ENCODE measurements around the gene SAMD5. TPM values are rescaled to one million over a fixed set of nuclear protein-coding genes. Genes with fewer than 3 reads are reported as not detected.

The SAMD5 gene
- polyA plus RNA-seq, 3 donors from 2014 or later = not detected

DNA sequence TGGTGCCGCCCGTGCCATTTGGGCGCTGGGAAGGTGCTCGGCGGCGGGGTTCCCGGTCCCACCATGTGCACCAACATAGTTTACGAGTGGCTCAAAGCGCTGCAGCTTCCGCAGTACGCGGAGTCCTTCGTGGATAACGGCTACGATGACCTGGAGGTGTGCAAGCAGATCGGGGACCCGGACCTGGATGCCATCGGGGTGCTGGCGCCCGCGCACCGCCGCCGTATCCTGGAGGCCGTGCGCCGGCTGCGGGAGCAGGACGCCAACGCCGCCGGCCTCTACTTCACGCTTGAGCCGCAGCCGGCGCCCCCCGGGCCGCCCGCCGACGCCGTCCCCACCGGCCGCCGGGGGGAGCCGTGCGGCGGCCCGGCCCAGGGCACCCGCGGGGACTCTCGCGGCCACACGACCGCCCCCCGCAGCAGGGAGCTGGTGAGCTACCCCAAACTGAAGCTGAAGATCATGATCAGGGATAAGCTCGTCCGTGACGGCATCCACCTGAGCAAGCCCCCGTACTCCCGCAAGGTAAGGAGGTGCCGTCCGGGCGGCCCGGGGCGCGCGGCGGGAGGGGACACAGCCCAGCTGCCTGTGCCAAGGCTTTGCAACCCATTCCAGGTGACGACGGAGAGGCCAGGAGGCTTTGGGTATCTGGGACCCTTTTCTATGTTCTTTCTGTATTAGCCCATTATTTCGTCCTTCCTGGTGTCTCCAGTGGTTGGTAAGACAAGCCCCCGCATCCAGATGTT, 547 bp downstream of the SAMD5 start:
- H3K9me3 Mint-ChIP-seq = peaks cover 0 to 3% (median 0%) of the 10 kb centered on the region in 6 donors
- H3K36me3 Mint-ChIP-seq = no peaks in the 10 kb centered on the region
- DNase-seq = no peak
- no peaks in the 10 kb centered on the region for H3K4me1 Mint-ChIP-seq
- H3K27me3 Mint-ChIP-seq (ENCODE audit: low read depth in 3 of 3) = peaks cover 12 to 21% (median 15%) of the 10 kb centered on the region in 3 donors
- H3K27ac Mint-ChIP-seq = no peak overlapping the region
- H3K4me3 Mint-ChIP-seq = peak overlapping the region in 2 of 5 donors; percentile 33 to 62

DNA sequence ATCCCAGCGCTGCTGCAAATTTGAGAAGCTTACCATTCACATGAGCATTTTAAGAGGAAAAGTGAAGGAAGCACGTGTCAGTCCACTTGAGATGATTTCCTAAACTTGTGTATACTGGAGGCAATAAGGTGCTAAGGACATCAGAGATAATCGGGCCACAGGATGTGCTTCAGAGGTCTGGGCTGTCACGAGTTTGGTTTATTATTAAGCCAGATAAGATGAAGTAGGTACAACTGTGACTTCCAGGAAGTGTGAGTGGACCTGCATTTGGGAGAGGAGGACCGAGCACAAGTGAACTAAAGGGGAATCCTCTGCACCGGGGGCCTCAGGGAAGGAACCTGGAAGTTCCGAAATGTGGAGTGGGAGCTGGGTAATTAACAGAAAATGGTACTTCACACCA, 1.4 kb downstream of the SAMD5 start:
- no peaks in the 10 kb centered on the region for H3K4me1 Mint-ChIP-seq
- peaks cover 12 to 21% (median 15%) of the 10 kb centered on the region in 3 donors for H3K27me3 Mint-ChIP-seq (ENCODE audit: low read depth in 3 of 3)
- DNase-seq = no peak
- H3K9me3 Mint-ChIP-seq = peaks cover 0 to 3% (median 0%) of the 10 kb centered on the region in 6 donors
- no peak overlapping the region for H3K27ac Mint-ChIP-seq
- H3K36me3 Mint-ChIP-seq = no peaks in the 10 kb centered on the region
- H3K4me3 Mint-ChIP-seq = peak overlapping the region in 1 of 5 donors; percentile 28

DNA sequence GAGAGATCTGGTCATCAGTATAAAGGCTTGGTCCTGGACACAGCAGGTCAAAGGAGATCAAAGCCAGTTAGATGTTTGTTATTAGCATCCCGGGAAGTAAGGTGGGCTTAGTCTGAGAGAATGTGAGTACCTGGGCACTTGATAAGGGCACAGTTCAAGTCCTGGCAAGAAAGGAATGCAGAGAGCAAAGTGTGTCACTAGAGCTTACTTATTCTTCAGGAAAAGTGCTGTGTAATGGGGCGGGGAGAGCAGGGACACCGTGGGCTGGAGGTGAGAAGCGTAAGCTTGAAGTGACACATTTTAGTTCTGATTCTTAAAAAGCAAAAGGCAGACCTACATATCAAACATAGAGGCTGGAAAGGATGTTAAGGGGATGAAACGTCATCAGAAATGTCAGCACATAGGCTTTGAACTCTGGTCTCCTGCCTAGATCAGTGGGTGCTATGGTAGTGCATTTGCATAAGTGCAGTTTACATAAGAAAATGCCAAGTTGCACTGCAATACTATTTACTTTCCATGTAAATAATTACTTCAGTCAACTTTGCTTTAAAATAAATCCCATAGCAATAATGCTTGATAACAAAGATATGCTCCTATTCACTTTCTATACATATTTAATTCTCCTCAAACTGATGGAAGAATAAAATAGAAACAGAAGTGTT, 2.6 kb downstream of the SAMD5 start:
- DNase-seq = no peak
- no peaks in the 10 kb centered on the region for H3K36me3 Mint-ChIP-seq
- H3K27ac Mint-ChIP-seq = no peak overlapping the region
- H3K9me3 Mint-ChIP-seq = peaks cover 0 to 3% (median 0%) of the 10 kb centered on the region in 6 donors
- H3K4me1 Mint-ChIP-seq = no peaks in the 10 kb centered on the region
- H3K4me3 Mint-ChIP-seq = no peak overlapping the region
- peaks cover 14 to 19% (median 16%) of the 10 kb centered on the region in 3 donors for H3K27me3 Mint-ChIP-seq (ENCODE audit: low read depth in 3 of 3)

DNA sequence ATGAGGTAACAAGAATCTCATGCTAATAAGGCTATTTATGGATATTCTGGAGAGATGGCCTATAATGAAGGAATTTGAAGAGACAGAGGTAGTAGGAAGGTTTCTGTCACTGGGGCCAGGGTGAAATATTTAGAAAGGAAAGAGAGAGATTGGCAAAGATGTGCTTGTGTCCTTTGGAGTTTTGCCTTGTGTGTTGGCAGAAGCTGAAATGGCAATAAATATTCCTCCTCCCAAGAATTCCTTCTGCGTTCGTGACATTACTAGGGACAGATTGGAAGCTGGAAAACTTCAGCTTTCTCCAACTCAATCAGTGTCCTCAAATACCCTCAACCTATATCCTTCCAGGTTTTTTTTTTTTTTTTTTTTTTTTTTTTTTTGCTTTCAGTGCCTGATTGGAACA, 6.3 kb downstream of the SAMD5 start:
- H3K4me1 Mint-ChIP-seq = no peaks in the 10 kb centered on the region
- no peaks in the 10 kb centered on the region for H3K36me3 Mint-ChIP-seq
- H3K4me3 Mint-ChIP-seq = no peak overlapping the region
- peaks cover 6 to 11% (median 8%) of the 10 kb centered on the region in 3 donors for H3K27me3 Mint-ChIP-seq (ENCODE audit: low read depth in 3 of 3)
- no peak overlapping the region for H3K27ac Mint-ChIP-seq
- H3K9me3 Mint-ChIP-seq = peaks cover 0 to 2% (median 0%) of the 10 kb centered on the region in 6 donors
- DNase-seq = no peak

DNA sequence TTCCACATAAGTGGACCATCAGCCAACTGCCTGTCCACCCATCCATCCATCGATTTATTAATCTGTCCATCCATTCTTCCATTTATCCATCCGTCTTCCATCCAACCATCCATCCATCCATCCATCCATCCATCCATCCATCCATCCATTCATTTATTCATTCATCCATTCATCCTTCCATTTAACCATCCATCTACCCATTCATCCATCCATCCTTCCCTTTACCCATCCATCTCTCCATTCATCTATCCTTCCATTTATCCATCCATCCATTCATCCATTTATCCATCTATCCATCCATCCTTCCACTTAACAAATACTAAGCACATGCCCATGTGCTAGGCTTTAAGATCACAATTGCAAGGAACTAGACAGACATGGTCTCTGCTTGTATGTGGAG, 6.8 kb downstream of the SAMD5 start:
- H3K4me3 Mint-ChIP-seq = peak overlapping the region in 1 of 5 donors; percentile 0
- H3K4me1 Mint-ChIP-seq = no peaks in the 10 kb centered on the region
- peaks cover 0 to 2% (median 0%) of the 10 kb centered on the region in 6 donors for H3K9me3 Mint-ChIP-seq
- no peaks in the 10 kb centered on the region for H3K36me3 Mint-ChIP-seq
- H3K27me3 Mint-ChIP-seq (ENCODE audit: low read depth in 3 of 3) = peaks cover 3 to 11% (median 5%) of the 10 kb centered on the region in 3 donors
- no peak overlapping the region for H3K27ac Mint-ChIP-seq
- no peak for DNase-seq

DNA sequence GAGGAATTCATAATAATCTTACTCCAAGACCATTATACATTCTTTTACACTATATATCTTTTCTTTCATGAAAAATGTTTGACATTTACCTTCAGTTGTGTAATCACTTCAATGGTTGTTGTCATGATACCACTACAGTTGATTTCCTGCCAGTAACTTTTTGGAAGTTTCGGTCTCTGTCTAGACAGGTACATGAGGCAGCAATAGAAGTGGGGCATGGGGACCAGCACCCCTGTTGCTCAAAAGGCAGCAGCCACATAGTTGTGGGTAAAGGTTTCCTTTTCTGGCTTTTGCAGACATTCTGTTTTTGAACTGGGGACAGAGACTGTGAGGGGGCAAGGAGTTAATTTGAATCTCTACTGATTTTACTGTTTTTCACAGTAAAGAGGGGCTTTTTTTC, 14.1 kb downstream of the SAMD5 start:
- H3K36me3 Mint-ChIP-seq = peaks cover 0 to 3% (median 0%) of the 10 kb centered on the region in 3 donors
- H3K4me3 Mint-ChIP-seq = no peak overlapping the region
- H3K9me3 Mint-ChIP-seq = peaks cover 0 to 6% (median 0%) of the 10 kb centered on the region in 6 donors
- no peak overlapping the region for H3K27ac Mint-ChIP-seq
- no peaks in the 10 kb centered on the region for H3K4me1 Mint-ChIP-seq
- DNase-seq = no peak
- peaks cover 3 to 4% (median 3%) of the 10 kb centered on the region in 3 donors for H3K27me3 Mint-ChIP-seq (ENCODE audit: low read depth in 3 of 3)

DNA sequence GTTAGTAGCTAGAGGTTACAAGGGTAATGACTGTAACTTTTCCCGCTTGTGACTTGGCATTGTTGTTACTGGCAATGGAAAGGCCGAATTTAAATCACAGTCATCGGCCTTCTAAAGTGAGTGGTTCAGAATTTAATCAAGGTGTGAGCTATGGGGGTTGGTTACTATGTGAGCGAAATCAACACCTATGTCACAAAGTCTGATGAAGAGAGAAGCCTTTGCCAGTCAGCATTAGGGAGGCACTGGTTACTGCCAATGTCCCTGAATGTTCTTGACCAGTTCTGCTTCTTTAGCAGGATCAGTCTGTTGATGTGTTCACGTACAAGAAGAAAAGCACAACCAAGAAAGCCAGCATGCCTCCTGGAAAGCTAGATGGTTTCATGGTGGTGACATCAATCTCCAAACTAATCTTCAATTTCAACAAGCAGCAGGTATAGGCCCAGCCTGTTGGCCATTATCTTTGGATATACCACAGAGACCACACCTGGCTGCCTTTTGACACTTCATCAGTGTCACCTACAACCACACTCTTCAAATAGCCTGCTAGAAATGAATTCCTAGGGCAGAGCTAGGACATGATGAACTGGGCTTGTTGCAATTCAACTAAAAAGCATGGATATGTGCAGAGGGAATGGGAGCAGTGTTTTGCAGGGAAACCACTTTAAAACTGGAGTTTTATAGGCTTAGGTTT, 17.2 kb downstream of the SAMD5 start:
- Mint-ChIP-seq H3K36me3 (peaks cover 0 to 3% (median 0%) of the 10 kb centered on the region in 3 donors), H3K27me3 (ENCODE audit: low read depth in 3 of 3) (peaks cover 3 to 6% (median 5%) of the 10 kb centered on the region in 3 donors), H3K9me3 (peaks cover 0 to 6% (median 0%) of the 10 kb centered on the region in 6 donors), H3K4me1 (no peaks in the 10 kb centered on the region), H3K27ac (no peak overlapping the region), H3K4me3 (no peak overlapping the region)
- no peak for DNase-seq

DNA sequence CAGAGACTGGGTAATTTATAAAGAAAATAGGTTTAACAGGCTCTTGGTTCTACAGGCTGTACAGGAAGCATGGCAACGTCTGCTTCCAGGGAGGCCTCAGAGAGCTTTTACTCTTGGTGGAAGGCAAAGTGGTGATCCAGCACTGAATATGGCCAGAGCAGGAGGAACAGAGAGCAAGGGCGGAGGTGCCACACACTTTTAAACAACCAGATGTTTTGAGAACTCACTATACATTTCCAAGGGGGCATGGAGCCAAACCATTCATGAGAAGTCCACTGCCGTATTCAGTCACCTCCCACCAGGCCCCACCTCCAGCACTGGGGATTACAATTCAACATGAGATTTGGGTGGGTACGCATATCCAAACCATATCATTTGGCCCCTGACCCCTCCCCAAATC, 18.7 kb downstream of the SAMD5 start:
- H3K4me1 Mint-ChIP-seq = no peaks in the 10 kb centered on the region
- H3K36me3 Mint-ChIP-seq = peaks cover 0 to 3% (median 0%) of the 10 kb centered on the region in 3 donors
- no peak for DNase-seq
- peaks cover 0 to 6% (median 0%) of the 10 kb centered on the region in 6 donors for H3K9me3 Mint-ChIP-seq
- H3K27me3 Mint-ChIP-seq (ENCODE audit: low read depth in 3 of 3) = peaks cover 3 to 8% (median 6%) of the 10 kb centered on the region in 3 donors
- H3K27ac Mint-ChIP-seq = no peak overlapping the region
- H3K4me3 Mint-ChIP-seq = no peak overlapping the region

DNA sequence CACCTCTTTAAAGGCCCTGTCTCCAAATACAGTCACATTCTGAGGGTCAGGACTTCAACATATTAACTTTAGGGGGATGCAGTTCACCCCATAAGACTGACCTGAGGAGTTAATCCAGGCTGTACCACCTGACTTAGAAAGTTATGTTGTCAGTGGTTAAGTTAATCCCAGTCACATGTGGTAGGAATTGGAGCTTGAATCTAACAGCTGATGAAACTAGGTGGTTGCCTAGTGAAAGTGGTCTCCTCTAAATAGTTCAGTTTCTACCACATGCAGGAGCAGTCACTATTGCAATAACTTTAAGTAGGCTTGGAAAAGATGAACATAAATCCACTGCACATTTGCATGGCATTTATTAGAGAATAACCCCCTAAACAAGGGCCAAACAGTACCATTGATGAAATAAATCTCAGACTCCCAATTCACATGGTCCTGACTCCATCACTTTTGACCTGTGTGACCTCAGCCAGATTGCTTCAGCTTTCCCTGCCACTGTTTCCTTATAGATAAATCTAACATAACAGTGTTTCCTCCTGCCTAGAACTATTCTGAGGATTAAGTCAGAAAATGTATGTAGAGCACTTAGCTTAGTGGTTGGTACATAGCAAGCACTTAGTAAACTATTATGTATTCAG, 20.1 kb downstream of the SAMD5 start:
- Mint-ChIP-seq H3K9me3 (peaks cover 0 to 6% (median 0%) of the 10 kb centered on the region in 6 donors), H3K4me1 (no peaks in the 10 kb centered on the region), H3K27ac (no peak overlapping the region), H3K36me3 (peaks cover 0 to 3% (median 0%) of the 10 kb centered on the region in 3 donors), H3K27me3 (ENCODE audit: low read depth in 3 of 3) (peaks cover 3 to 8% (median 6%) of the 10 kb centered on the region in 3 donors), H3K4me3 (no peak overlapping the region)
- DNase-seq = no peak

DNA sequence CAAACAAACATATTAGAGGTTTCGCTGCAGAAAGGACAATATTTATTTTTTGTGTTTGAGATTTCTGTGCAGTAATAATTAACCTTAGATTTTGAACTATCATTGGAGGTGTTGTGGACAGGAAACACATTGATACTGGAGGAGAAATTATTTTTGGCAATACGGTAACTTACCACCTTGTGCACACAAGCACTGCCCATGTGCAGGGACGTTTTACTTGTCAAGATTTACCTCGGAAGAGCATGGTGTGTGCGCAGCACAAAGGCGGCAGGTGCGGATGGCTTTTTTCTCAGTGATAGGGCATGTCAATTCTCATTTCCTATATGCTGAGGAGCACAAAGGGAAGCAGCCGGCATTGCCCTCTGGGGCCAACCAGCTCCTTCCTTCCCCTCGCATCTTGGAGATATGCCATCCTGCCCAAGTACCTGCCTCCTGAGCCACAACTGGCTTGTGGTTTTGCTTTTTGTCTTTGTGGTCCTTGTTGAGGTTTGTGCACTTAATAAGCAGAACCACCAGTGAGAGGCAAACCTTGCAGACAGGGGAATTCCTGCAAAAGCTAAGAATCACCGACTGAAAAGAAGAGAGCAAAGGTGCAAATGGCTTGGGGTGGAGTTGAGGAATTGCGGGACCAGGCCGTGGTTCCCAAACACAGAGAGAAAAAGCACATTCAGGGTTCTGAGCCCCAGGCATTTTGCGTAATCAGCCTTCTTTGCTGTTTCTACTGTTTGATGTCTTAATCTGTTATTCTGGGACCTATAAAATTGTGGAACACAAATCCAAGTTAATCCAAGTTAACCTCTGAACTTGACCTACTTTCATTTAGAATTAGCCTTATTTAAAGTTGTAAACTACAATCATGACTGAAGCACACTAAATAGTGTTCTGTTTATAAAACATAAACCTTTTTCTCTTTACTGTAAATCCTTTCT, 21.9 kb downstream of the SAMD5 start:
- no peak for DNase-seq
- Mint-ChIP-seq H3K9me3 (no peaks in the 10 kb centered on the region), H3K36me3 (no peaks in the 10 kb centered on the region), H3K27ac (no peak overlapping the region), H3K27me3 (ENCODE audit: low read depth in 3 of 3) (peaks cover 2 to 6% (median 4%) of the 10 kb centered on the region in 3 donors), H3K4me1 (no peaks in the 10 kb centered on the region), H3K4me3 (no peak overlapping the region)

DNA sequence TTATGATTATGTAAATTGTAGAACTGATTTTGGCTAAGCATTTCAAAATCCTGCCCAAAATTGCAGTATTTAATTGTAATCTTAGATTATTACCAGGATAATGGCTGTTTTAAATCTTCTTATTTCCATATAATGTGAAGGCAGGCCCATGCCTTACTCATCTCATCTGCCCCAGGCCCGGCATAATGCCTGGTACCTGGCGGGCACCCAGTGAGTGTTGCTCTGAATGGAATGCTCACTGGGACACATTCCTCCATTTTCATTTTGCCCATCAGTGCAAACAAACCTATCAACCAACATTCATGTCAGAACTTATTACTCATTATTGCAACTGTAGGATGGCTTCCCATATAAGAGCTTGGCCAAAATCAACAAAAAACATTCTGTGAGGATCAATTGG, 22.8 kb downstream of the SAMD5 start:
- Mint-ChIP-seq H3K27ac (no peak overlapping the region), H3K4me3 (no peak overlapping the region), H3K4me1 (no peaks in the 10 kb centered on the region), H3K27me3 (ENCODE audit: low read depth in 3 of 3) (peaks cover 2 to 6% (median 4%) of the 10 kb centered on the region in 3 donors), H3K9me3 (no peaks in the 10 kb centered on the region), H3K36me3 (no peaks in the 10 kb centered on the region)
- DNase-seq = no peak

DNA sequence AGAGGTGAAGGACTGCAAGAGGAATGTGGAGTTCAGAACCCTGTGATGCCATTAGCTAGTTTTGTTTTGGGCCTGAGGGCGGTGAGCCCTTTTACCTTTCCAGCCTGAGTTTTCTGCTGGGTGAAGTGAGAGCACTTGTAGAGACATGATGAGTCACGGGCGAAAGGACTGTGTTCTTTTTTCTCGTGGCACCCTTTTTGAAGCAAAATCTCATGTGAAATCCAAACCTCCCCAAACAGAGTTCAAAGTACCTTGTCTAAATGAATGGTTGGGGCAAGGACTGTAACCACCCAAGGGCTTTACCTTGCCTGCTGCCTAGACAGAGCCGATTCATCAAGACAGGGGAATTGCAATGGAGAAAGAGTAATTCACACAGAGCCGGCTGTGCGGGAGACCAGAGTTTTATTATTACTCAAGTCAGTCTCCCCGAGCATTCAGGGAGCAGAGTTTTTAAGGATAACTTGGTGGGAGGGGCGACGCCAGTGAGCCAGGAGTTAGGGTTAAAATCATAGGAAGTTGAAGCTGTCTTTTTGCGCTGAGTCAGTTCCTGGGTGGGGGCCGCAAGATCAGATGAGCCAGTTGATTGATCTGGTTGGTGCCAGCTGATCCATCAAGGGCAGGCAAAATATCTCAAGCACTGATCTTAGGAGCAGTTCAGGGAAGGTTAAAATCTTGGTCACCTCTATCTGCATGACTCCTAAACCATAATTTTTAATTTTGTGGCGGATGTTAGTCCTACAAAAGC, 25.8 kb downstream of the SAMD5 start:
- Mint-ChIP-seq H3K9me3 (no peaks in the 10 kb centered on the region), H3K4me1 (no peaks in the 10 kb centered on the region), H3K27me3 (ENCODE audit: low read depth in 3 of 3) (peaks cover 4 to 6% (median 4%) of the 10 kb centered on the region in 3 donors), H3K36me3 (no peaks in the 10 kb centered on the region), H3K4me3 (no peak overlapping the region), H3K27ac (no peak overlapping the region)
- DNase-seq = no peak
